Eye (tissue), 1 donor: ENCODE results near the gene EIF4A2.
A peak's percentile ranks its signal among the peaks of the same experiment; 100 is the strongest.
"Not testable (repeated sequence)": the region's sequence is repeated elsewhere in the genome, so short reads cannot be mapped to it uniquely, and the experiment has no call there.

ENCODE experiments used
- DNase-seq: peaks from one replicate; pipeline ENCODE4 v3.0.0-alpha.2; 2015

EIF4A2 gene

GRCh38 chr3:186822388-186822759 is 39.0 kb downstream of the EIF4A2 start:
- DNase-seq = not testable (repeated sequence)

GRCh38 chr3:186823386-186823785 is 40.0 kb downstream of the EIF4A2 start:
- no peak for DNase-seq

GRCh38 chr3:186824430-186825139 is 41.2 kb downstream of the EIF4A2 start:
- DNase-seq = peak; percentile 52

GRCh38 chr3:186825294-186825821 is 42.0 kb downstream of the EIF4A2 start:
- peak; percentile 84 for DNase-seq

GRCh38 chr3:186825872-186826409 is 42.6 kb downstream of the EIF4A2 start:
- DNase-seq = peak; percentile 55

- peak; percentile 47 for DNase-seq
Observed at GRCh38 chr3:186826410-186826975, 43.1 kb downstream of the EIF4A2 start.

GRCh38 chr3:186826976-186827857 is 43.8 kb downstream of the EIF4A2 start:
- peak; percentile 94 for DNase-seq

- peak; percentile 13 for DNase-seq
Observed at GRCh38 chr3:186828340-186828739, 45.0 kb downstream of the EIF4A2 start.

- DNase-seq = no peak
Observed at GRCh38 chr3:186831798-186832197, 48.4 kb downstream of the EIF4A2 start.

- DNase-seq = no peak
Observed at GRCh38 chr3:186832276-186832675, 48.9 kb downstream of the EIF4A2 start.
